ENCODE measurements around the gene IQSEC1. TPM values are rescaled to one million over a fixed set of nuclear protein-coding genes. Genes with fewer than 3 reads are reported as not detected.

The IQSEC1 gene
- total RNA-seq, 1 experiment from 2014 or later, result 13.0 TPM

- DNase-seq (ENCODE audit: low spot score), result no peak
- TF ChIP-seq EZH2 (IDR thresholded peaks at IDR 0.05; ENCODE audit: borderline replicate concordance, low read depth, low read length, poor library complexity, severe bottlenecking) (no peak), CTCF (conservative IDR thresholded peaks at IDR 0.05; ENCODE audit: low read depth, low read length) (no peak)
- CTCF ChIA-PET, result no interaction called here
- POLR2A ChIA-PET (ENCODE audit: low non-redundant PET), result no interaction called here
- no peak overlapping the region for H3K4me3 ChIP-seq (ENCODE audit: low read depth, low read length, poor library complexity, severe bottlenecking)
- H3K27me3 ChIP-seq (replicated peaks; ENCODE audit: insufficient read depth, low read depth, low read length, poor library complexity), result peaks cover 6% of the 10 kb centered on the region
- no peak overlapping the region for H3K27ac ChIP-seq (ENCODE audit: low read depth, low read length, poor library complexity, severe bottlenecking)
- intact Hi-C loops (cut with micrococcal nuclease; ENCODE audit: unreplicated experiment), result no loop called here
- H3K9me3 ChIP-seq (ENCODE audit: low read depth, low read length, poor library complexity, severe bottlenecking), result no peaks in the 10 kb centered on the region
- no peaks in the 10 kb centered on the region for H3K36me3 ChIP-seq (ENCODE audit: insufficient read depth, low read length, poor library complexity, severe bottlenecking)
- BruUV-seq (replicated peaks), result no TSS peak
- no peaks in the 10 kb centered on the region for H3K4me1 ChIP-seq (ENCODE audit: insufficient read depth, low read length, poor library complexity, severe bottlenecking)
Observed at GRCh38 chr3:13109516-13109915, 36.3 kb upstream of the IQSEC1 start.

GRCh38 chr3:13108861-13109260 lies 35.6 kb upstream of the IQSEC1 start:
- Histone ChIP-seq H3K36me3 (ENCODE audit: insufficient read depth, low read length, poor library complexity, severe bottlenecking) (no peaks in the 10 kb centered on the region), H3K9me3 (ENCODE audit: low read depth, low read length, poor library complexity, severe bottlenecking) (no peaks in the 10 kb centered on the region), H3K27ac (ENCODE audit: low read depth, low read length, poor library complexity, severe bottlenecking) (no peak overlapping the region), H3K27me3 (replicated peaks; ENCODE audit: insufficient read depth, low read depth, low read length, poor library complexity) (peaks cover 6% of the 10 kb centered on the region), H3K4me1 (ENCODE audit: insufficient read depth, low read length, poor library complexity, severe bottlenecking) (no peaks in the 10 kb centered on the region), H3K4me3 (ENCODE audit: low read depth, low read length, poor library complexity, severe bottlenecking) (no peak overlapping the region)
- BruUV-seq (replicated peaks), result no TSS peak
- TF ChIP-seq EZH2 (IDR thresholded peaks at IDR 0.05; ENCODE audit: borderline replicate concordance, low read depth, low read length, poor library complexity, severe bottlenecking) (no peak), CTCF (conservative IDR thresholded peaks at IDR 0.05; ENCODE audit: low read depth, low read length) (no peak)
- intact Hi-C loops (cut with micrococcal nuclease; ENCODE audit: unreplicated experiment), result no loop called here
- DNase-seq (ENCODE audit: low spot score), result no peak
- ChIA-PET CTCF (no interaction called here), POLR2A (ENCODE audit: low non-redundant PET) (no interaction called here)

GRCh38 chr3:13107661-13108060 lies 34.4 kb upstream of the IQSEC1 start:
- DNase-seq (ENCODE audit: low spot score), result no peak
- Histone ChIP-seq H3K4me1 (ENCODE audit: insufficient read depth, low read length, poor library complexity, severe bottlenecking) (no peaks in the 10 kb centered on the region), H3K36me3 (ENCODE audit: insufficient read depth, low read length, poor library complexity, severe bottlenecking) (no peaks in the 10 kb centered on the region), H3K27me3 (replicated peaks; ENCODE audit: insufficient read depth, low read depth, low read length, poor library complexity) (peaks cover 2% of the 10 kb centered on the region), H3K9me3 (ENCODE audit: low read depth, low read length, poor library complexity, severe bottlenecking) (no peaks in the 10 kb centered on the region), H3K27ac (ENCODE audit: low read depth, low read length, poor library complexity, severe bottlenecking) (no peak overlapping the region), H3K4me3 (ENCODE audit: low read depth, low read length, poor library complexity, severe bottlenecking) (no peak overlapping the region)
- ChIA-PET CTCF (no interaction called here), POLR2A (ENCODE audit: low non-redundant PET) (no interaction called here)
- BruUV-seq (replicated peaks), result no TSS peak
- intact Hi-C loops (cut with micrococcal nuclease; ENCODE audit: unreplicated experiment), result no loop called here
- TF ChIP-seq CTCF (conservative IDR thresholded peaks at IDR 0.05; ENCODE audit: low read depth, low read length) (no peak), EZH2 (IDR thresholded peaks at IDR 0.05; ENCODE audit: borderline replicate concordance, low read depth, low read length, poor library complexity, severe bottlenecking) (no peak)

All from A673 (cell line).